ENCODE measurements around the gene VPS26C. TPM values are rescaled to one million over a fixed set of nuclear protein-coding genes. Genes with fewer than 3 reads are reported as not detected.

The VPS26C gene
- total RNA-seq, 1 experiment from 2014 or later, result 42.1 TPM

DNA sequence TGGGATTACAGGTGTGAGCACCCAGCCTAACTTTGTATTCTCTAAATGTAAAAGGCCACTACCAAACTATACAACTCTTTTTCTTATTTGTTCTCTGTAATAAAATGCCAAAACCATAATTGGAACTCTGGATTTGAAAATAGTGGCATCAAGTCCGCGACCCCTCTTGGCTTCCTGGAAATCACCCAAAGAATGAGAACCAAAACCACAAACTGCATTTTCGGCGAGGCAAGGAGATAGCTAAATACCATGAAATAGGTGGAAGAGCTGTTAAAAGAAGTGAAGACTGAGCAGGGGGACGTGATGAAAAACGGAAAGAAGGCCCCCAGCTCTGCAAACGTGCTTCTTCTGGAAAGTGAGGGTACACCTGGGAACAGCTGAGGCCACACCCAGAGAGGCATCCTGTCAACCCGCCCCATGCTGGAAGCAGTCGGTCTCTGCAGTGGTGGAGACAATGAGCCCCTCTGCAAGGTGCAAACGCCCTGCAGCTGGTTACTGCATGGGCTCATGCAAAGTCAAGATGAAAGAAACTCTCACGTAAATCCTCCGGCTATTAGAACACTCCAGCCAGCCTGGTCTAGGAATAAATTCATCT, 22.5 kb downstream of the VPS26C start:
- Histone ChIP-seq H3K27me3 (ENCODE audit: insufficient read depth, low read length) (no peaks in the 10 kb centered on the region), H3K9me2 (ENCODE audit: insufficient read depth) (no peaks in the 10 kb centered on the region), H3K79me2 (ENCODE audit: insufficient read depth, low read length) (peaks cover 80% of the 10 kb centered on the region), H2AFZ (ENCODE audit: low read depth, low read length, poor library complexity, severe bottlenecking) (no peak overlapping the region), H3K4me3 (replicated peaks in 1 of 2; ENCODE audit: low read depth in 1 of 2, low read length in 2 of 2) (no peak overlapping the region), H3K4me2 (ENCODE audit: low read length) (no peak overlapping the region), H3K9me3 (ENCODE audit: control insufficient read depth in 1 of 2, insufficient read depth in 1 of 2, low read depth in 1 of 2, low read length in 2 of 2) (no peaks in the 10 kb centered on the region), H4K20me1 (ENCODE audit: insufficient read depth) (no peaks in the 10 kb centered on the region), H3K27ac (ENCODE audit: low read depth, low read length) (no peak overlapping the region), H3K9ac (ENCODE audit: low read length) (no peak overlapping the region), H3K4me1 (ENCODE audit: control insufficient read depth in 1 of 2, insufficient read depth in 2 of 2, low read length in 2 of 2) (no peaks in the 10 kb centered on the region), H3K36me3 (ENCODE audit: control insufficient read depth in 1 of 2, insufficient read depth in 2 of 2, low read length in 2 of 2) (no peaks in the 10 kb centered on the region; a peak in 1 of 4 replicates)
- no peak for TF ChIP-seq SRF (IDR thresholded peaks at IDR 0.05; ENCODE audit: low read depth)
- POLR2A ChIA-PET, result no interaction called here
- no peak for ATAC-seq
- no peak for DNase-seq (ENCODE audit: low read depth, low spot score)
- RAD21 ChIA-PET (ENCODE audit: low non-redundant PET in 1 of 2, low total read pairs in 2 of 2, uncharacterized antibody in 2 of 2, unreplicated experiment in 2 of 2), result no interaction called here
- CTCF ChIA-PET, result no interaction called here
- no TSS peak for BruUV-seq (replicated peaks)
- intact Hi-C loops (cut with micrococcal nuclease), result no loop called here

DNA sequence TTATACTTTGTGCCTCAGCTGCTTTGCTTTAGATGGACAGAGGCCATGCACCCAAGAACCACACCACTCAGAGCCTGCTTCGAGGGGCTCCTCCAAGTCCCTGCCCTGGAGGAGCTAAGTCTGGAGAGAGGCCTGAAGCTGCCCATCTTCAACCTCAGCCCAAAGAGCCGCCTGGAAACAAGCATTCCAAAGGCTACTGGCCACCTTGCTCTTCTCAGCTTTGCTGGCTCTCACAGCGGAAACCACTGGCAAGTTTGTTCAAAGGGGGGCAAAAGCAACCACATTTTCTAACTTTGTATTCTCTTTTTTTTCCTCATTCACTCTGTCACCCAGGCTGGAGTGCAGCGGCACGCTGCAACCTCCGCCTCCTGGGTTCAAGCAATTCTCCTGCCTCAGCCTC, 23.2 kb downstream of the VPS26C start:
- no peaks in the 10 kb centered on the region for H3K9me3 ChIP-seq (ENCODE audit: control insufficient read depth in 1 of 2, insufficient read depth in 1 of 2, low read depth in 1 of 2, low read length in 2 of 2)
- TF ChIP-seq EZH2phosphoT487 (IDR thresholded peaks at IDR 0.05; ENCODE audit: borderline replicate concordance), result no peak
- TF ChIP-seq, protein P1, sequence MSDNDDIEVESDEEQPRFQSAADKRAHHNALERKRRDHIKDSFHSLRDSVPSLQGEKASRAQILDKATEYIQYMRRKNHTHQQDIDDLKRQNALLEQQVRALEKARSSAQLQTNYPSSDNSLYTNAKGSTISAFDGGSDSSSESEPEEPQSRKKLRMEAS (IDR thresholded peaks at IDR 0.05), result no peak
- no peak for TF ChIP-seq SIN3A (IDR thresholded peaks at IDR 0.05; ENCODE audit: low read depth)
- TF ChIP-seq SP1 (IDR thresholded peaks at IDR 0.05; ENCODE audit: low read depth), result no peak
- TF ChIP-seq, protein P2, sequence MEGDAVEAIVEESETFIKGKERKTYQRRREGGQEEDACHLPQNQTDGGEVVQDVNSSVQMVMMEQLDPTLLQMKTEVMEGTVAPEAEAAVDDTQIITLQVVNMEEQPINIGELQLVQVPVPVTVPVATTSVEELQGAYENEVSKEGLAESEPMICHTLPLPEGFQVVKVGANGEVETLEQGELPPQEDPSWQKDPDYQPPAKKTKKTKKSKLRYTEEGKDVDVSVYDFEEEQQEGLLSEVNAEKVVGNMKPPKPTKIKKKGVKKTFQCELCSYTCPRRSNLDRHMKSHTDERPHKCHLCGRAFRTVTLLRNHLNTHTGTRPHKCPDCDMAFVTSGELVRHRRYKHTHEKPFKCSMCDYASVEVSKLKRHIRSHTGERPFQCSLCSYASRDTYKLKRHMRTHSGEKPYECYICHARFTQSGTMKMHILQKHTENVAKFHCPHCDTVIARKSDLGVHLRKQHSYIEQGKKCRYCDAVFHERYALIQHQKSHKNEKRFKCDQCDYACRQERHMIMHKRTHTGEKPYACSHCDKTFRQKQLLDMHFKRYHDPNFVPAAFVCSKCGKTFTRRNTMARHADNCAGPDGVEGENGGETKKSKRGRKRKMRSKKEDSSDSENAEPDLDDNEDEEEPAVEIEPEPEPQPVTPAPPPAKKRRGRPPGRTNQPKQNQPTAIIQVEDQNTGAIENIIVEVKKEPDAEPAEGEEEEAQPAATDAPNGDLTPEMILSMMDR (IDR thresholded peaks at IDR 0.05 in 2 of 3, conservative IDR thresholded peaks at IDR 0.05 in 1 of 3; ENCODE audit: borderline replicate concordance in 1 of 3, insufficient read depth in 1 of 3, low read depth in 2 of 3, low read length in 2 of 3), result no peak
- CTCF ChIA-PET, result no interaction called here
- no peak for DNase-seq (ENCODE audit: low read depth, low spot score)
- H3K79me2 ChIP-seq (ENCODE audit: insufficient read depth, low read length), result peaks cover 73% of the 10 kb centered on the region
- no peak overlapping the region for H2AFZ ChIP-seq (ENCODE audit: low read depth, low read length, poor library complexity, severe bottlenecking)
- no peaks in the 10 kb centered on the region; a peak in 1 of 4 replicates for H3K36me3 ChIP-seq (ENCODE audit: control insufficient read depth in 1 of 2, insufficient read depth in 2 of 2, low read length in 2 of 2)
- no peak for ATAC-seq
- intact Hi-C loops (cut with micrococcal nuclease), result no loop called here
- POLR2A ChIA-PET, result no interaction called here
- RAD21 ChIA-PET (ENCODE audit: low non-redundant PET in 1 of 2, low total read pairs in 2 of 2, uncharacterized antibody in 2 of 2, unreplicated experiment in 2 of 2), result no interaction called here
- H3K27me3 ChIP-seq (ENCODE audit: insufficient read depth, low read length), result no peaks in the 10 kb centered on the region
- no peak overlapping the region for H3K4me3 ChIP-seq (replicated peaks in 1 of 2; ENCODE audit: low read depth in 1 of 2, low read length in 2 of 2)
- H3K4me2 ChIP-seq (ENCODE audit: low read length), result no peak overlapping the region
- no peak overlapping the region for H3K9ac ChIP-seq (ENCODE audit: low read length)
- H4K20me1 ChIP-seq (ENCODE audit: insufficient read depth), result no peaks in the 10 kb centered on the region
- no peak overlapping the region for H3K27ac ChIP-seq (ENCODE audit: low read depth, low read length)
- no TSS peak for BruUV-seq (replicated peaks)
- no peaks in the 10 kb centered on the region for H3K4me1 ChIP-seq (ENCODE audit: control insufficient read depth in 1 of 2, insufficient read depth in 2 of 2, low read length in 2 of 2)
- H3K9me2 ChIP-seq (ENCODE audit: insufficient read depth), result no peaks in the 10 kb centered on the region
